Measurements from ENCODE around the gene HNRNPA1.
"Not testable (repeated sequence)": the region's sequence is repeated elsewhere in the genome, so short reads cannot be mapped to it uniquely, and the experiment has no call there.

Gene HNRNPA1

GRCh38 chr12:54280468-54281260 is at the start of gene HNRNPA1:
HNRNPA1 (plus strand) TSS chr12:54280726; CDS start chr12:54280808, 82 bp downstream.
- DNase-seq = peak; percentile 96

DNA sequence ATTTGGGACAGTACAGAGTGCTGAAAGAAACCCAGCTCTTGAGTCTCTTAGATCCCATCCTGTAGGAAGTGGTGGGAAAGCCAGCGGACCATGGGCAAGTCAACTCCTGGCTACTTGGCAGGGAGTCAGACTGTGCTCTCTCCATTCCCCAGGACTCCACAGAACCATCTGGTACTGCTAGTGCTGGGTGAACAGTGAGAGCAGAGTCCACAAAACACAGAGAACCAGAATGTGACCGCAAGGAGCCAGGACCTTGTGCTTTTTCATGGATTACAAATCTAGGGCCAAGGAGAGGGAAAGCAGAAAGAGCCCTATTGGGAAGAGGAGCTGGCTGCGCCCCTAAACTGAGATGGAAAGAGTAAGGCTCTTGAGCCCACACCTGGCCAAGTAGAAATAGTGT is 49.3 kb upstream of the HNRNPA1 start:
- not testable (repeated sequence) for DNase-seq

- no peak for DNase-seq
Observed at GRCh38 chr12:54232790-54233189, 47.7 kb upstream of the HNRNPA1 start.

DNA sequence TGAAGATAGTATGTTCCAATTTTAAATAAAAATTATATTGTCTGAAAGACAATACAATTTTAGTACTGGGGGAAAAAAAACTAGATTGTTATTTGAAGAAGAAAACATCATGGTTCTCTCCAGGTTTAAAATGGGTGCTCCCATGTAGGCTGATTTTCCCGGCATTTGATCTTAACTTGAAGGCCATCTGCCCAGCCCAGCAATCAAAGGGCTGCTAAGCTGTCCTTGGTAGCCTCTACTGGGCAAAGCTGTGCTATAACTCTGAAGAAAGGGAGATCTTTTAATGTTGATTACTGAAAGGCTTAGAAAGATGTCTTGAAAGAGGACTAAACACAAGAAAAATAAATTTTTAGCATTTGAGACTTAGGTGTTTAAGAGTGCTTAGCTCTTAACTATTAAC is 42.0 kb upstream of the HNRNPA1 start:
- no peak for DNase-seq

DNA sequence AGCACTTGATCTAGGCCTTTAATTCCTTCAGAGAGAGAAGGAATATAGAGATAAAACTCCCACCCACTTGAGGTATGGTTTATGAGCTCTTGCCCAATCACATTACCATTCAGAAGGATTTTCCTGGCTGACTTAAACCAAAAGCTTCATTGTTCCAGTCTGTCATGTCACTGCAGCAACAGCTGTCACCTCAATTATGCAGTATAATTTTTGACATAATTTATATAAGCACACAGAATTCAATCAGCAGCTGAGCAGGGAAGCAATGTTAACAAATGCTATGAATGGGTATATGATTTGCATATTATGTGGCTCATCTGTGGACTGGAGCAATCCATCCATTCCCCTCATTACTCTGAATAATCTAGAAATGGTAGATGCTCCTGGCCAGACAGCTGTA is 40.9 kb upstream of the HNRNPA1 start:
- DNase-seq = no peak

GRCh38 chr12:54240129-54240528 is 40.4 kb upstream of the HNRNPA1 start:
- no peak for DNase-seq

GRCh38 chr12:54240971-54241588 is 39.4 kb upstream of the HNRNPA1 start:
- no peak for DNase-seq

- no peak for DNase-seq
Observed at GRCh38 chr12:54246011-54246641, 34.4 kb upstream of the HNRNPA1 start.

GRCh38 chr12:54249489-54249888 is 31.0 kb upstream of the HNRNPA1 start:
- no peak for DNase-seq

DNA sequence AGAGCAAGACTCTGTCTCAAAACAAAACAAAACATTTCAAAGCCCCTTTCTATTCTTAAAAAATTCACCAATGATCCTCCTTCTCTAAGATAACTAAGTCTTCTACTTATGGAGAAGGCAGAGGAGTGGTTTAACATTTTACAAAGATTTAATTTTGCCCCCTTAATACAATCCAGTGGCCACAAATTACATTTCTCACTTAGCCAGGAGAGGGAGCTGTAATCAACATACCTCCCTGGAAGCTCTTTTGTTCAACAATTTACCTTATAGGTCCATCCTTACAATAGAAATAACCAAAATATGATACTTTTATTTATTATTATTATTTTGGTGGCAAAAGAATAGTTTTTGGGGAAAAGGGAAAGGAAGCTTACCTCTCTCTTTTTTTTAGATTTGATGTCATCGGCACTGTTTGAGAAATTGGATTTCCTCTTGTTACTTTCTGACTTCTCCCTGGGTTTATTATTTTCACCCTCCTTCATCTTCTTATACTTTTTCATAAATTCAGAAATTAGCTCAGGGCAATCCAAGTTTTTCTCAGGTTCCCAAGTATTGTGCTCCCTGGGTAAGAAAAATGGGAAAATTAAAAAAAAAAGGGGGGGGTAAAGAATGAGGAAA is 28.8 kb upstream of the HNRNPA1 start:
- DNase-seq = no peak

GRCh38 chr12:54253240-54253639 is 27.3 kb upstream of the HNRNPA1 start:
- no peak for DNase-seq

DNA sequence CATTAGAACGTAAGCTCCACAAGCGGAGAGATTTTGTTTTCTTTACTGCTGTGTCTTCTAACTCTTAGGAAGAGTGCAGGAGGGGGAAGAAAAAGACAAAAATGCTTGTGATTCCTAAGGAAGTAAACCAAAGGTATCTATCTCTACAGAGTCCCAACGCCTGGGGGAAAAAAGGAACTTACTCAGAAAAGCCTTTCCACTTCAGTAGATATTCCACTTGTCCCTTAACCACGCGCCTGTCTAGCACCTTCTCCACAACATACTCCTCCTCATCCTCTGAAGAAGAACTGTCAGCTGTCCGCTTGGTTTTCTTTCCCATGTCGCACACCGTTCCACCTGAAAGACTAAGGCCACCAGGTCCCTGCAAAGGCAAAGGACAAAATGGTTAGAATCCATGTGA is 23.2 kb upstream of the HNRNPA1 start:
- no peak for DNase-seq

DNA sequence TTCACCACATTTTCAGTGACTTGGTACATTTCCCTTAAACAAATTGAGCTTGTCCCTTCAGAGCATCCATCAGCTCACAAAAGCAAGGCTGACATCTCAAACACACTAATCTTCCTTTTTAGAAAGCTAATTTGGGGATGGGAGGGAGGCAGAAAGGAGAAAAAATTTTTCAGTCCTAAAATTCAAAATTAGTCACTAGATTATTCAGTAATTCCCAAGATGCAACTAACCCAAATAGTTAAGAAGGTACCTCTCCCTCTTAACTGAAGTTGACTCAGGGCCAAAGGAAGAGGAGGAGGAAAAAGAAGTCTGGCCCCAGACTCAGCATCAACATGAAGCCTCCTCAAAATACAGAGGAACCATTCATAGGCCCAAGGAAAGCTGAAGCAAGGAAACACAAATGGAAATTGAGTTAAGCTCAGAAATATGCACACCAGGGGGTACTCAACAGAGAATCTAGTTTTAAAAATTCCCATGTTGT is 22.3 kb upstream of the HNRNPA1 start:
- no peak for DNase-seq

DNA sequence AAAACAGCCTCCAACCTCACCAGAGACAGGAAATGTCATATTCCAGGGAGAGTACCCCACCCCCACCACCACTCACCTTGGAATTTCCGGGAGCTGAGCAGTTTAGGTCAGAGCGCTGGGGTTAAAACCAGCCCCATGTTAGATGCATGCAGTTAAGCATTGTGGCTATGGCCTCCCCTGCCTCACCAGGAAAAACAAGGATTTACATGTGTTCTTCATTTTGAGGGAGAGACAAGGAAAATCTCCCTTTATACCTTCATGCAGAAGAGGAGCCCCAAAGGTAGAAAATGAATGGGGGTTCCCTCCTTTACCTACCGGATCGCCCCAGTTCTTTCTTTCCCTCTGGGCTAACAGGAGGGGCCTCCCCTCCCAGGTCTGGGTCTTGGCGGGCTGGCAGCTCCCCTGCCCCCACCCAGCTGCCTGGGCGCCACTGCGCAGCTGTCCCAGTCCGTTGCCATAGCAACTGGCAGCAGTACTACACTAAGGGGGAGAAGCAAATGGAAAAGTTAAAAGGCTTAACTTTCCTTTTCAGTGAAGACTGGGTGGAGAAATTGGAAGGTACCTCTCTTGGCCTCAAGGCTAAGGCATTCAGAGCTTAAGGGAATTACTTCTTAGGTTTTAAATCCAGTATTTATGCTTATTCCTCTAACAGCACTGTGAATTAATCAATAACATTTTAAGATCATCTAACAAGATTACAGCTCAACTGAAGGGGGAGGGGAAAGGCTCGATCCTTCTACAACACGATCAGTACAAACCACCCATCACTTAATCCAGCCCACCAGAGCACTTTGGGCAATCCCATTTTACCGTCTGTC is 21.1 kb upstream of the HNRNPA1 start:
- no peak for DNase-seq

GRCh38 chr12:54261815-54262402 is 18.6 kb upstream of the HNRNPA1 start:
- DNase-seq = no peak

- DNase-seq = no peak
Observed at GRCh38 chr12:54262403-54262925, 18.1 kb upstream of the HNRNPA1 start.

DNA sequence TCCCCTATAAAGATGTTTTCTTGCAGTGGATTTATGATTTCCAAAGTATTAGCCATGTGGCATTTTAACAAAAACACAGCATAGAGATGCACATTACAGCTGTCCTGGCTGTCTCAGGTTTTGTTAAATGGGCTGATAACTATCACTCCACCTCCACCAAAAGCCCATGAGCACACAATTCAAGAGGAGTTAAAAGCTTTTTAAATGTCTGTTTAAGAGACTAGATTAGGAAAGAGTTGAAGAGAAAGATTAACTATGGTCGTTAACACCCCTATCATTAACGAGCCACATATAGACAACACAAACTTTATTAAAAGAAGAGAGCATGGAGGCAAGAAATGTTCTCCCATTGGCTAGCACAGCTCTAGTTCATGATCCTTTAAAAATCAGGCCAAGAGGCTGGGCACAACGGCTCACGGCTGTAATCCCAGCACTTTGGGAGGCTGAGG is 15.1 kb upstream of the HNRNPA1 start:
- no peak for DNase-seq

DNA sequence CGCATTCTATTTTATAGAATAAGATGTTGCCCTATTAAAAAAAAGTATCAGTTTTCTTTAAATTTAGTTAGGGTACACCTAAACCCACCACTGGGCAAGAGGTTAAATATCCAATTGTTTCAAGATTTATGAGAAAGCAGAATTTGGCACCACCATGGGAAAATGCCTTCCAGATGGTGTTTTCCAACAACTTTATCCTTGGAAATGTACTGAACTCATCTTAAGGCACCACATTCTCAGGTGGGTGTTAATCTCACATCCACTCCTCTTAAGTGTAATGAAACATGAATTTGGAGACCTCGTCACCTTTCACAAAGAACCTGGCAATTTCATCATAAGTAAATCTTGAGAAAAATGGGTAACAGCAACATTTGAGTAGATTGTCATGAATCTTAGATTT is 13.7 kb upstream of the HNRNPA1 start:
- DNase-seq = no peak

DNA sequence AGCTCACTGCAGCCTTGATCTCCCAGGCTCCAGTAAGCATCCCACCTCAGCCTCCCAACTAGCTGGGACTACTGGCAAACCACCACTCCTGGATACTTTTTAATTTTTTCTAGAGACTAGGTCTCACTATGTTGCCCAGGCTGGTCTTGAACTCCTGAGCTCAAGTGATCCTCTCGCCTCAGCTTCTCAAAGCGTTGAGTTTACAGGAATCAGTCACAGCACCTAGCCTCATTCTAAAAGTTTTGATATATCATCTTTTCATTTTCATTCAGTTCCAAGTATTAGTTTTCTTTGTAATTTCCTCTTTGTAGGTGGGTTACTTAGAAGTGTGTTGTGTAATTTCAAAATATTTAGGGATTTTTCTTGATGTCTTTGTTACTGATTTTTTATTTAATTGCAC is 10.2 kb upstream of the HNRNPA1 start:
- no peak for DNase-seq

DNA sequence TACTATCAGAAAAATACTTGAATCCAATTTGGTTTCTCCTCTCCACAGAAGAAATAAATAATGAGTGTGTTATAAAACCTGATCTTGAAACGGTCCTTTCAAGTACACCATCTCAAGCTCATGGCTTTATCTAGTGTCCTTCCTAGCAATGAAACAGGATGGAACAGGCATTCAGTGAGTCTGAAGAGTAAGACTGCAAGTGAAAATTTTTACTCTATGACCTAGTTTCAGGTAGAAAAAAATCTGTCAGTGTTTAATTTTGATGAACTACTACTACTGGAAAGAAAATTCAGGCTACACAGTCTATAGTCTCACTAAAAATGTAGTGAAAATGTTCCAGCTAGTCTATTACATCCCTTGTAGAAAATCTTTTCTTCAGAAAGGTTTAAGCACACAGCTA is 8.3 kb upstream of the HNRNPA1 start:
- no peak for DNase-seq

DNA sequence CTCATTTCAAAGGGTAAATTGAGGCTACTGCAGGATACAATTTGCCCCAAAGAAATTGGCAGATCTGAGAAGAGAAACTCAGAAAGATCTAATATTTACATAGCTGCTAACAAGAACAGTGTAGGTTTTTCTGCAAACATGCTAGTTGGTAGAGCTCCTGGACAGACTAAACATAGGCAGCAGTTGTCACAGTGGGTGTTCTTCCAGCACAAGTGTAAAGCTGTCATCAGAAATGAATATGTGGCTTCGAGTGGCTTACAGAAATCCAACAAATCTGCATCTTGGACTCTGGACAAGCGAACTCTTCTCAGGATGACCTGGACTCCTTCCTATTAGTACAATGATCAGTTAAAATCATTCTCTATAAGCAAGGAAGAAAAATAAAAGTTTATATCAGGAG is 6.5 kb upstream of the HNRNPA1 start:
- DNase-seq = no peak

DNA sequence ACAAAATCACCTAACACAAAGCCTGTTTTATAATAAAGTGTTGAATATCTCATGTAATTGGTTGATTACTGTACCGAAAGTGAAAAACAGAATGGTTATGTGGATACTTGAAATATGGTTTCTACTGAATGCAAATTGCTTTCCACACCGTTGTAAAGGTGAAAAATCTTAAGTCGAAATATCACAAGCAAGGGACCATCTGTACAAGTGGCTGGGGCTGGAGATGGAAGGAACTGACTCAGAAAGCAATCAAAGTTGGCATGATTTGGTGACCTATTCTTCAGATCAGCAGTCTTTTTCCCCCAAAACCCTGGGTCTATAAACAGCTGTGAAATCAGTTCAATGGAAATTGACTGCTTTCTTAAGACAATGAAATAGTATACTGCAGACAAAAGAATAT is 4.2 kb upstream of the HNRNPA1 start:
- DNase-seq = no peak

Data from KG1 (cell line).